MM.1S (cell line): Measurements from ENCODE around the gene APBB2.

Experiments
- EZH2 ChIP-seq: fragments of 300-600 bp; sonication (generic); optimal IDR thresholded peaks from 2 replicates; pipeline ENCODE3; 2017; ENCODE audit warnings: low read depth, mild to moderate bottlenecking, antibody characterized with exemption, low read length, mixed read lengths
- EZH2phosphoT487 ChIP-seq: fragments of 300-600 bp; sonication (generic); IDR thresholded peaks from 2 replicates; pipeline ENCODE4 v1.6.1; 2018; ENCODE audit warnings: antibody characterized with exemption, low read length
- TF ChIP-seq, protein P1 (sequence below): fragments of 300-600 bp; sonication (generic); IDR thresholded peaks from 2 replicates; pipeline ENCODE4 v1.5.1; 2016; ENCODE audit warnings: antibody characterized with exemption, low read length, mixed read lengths

DNA sequence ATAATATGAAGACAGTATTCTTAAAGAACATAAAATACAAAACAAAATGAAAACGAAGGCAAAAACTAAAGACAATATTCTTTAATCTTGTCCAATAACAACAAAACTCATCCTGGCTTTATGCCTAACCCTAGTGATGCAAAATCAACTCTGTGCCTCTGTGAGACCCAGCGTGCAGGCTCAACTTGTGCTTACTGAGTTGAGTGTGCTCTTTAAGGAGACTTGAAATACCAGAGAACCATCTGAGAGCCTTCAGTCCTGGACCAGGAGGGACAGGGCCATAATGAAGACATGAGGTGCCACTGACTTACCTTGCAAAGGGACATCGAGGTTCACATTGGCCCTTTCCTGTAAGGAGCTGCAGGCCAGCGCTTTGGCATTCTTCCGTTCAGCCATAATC is 387.5 kb downstream of the APBB2 start:
- TF ChIP-seq, protein P1, sequence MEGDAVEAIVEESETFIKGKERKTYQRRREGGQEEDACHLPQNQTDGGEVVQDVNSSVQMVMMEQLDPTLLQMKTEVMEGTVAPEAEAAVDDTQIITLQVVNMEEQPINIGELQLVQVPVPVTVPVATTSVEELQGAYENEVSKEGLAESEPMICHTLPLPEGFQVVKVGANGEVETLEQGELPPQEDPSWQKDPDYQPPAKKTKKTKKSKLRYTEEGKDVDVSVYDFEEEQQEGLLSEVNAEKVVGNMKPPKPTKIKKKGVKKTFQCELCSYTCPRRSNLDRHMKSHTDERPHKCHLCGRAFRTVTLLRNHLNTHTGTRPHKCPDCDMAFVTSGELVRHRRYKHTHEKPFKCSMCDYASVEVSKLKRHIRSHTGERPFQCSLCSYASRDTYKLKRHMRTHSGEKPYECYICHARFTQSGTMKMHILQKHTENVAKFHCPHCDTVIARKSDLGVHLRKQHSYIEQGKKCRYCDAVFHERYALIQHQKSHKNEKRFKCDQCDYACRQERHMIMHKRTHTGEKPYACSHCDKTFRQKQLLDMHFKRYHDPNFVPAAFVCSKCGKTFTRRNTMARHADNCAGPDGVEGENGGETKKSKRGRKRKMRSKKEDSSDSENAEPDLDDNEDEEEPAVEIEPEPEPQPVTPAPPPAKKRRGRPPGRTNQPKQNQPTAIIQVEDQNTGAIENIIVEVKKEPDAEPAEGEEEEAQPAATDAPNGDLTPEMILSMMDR, result no peak
- TF ChIP-seq EZH2 (no peak), EZH2phosphoT487 (no peak)
